IMR-90 (cell line): ENCODE results near the gene PI16.
A peak's percentile ranks its signal among the peaks of the same experiment; 100 is the strongest.

Experiments used
- BHLHE40 ChIP-seq: fragments of 150-350 bp; IDR thresholded peaks from 2 replicates; pipeline ENCODE4 v1.6.1; 2016; ENCODE audit warnings: mild to moderate bottlenecking, low read depth, low read length
- CEBPB ChIP-seq: IDR thresholded peaks from 2 replicates; pipeline ENCODE4 v1.6.1; 2012; ENCODE audit warnings: low read depth, low read length, improper control_type of control experiment
- FOS ChIP-seq: fragments of 150-350 bp; IDR thresholded peaks from 2 replicates; pipeline ENCODE4 v1.6.1; 2016; ENCODE audit warnings: low read depth, low read length
- MAFK ChIP-seq: IDR thresholded peaks from 2 replicates; pipeline ENCODE4 v1.6.1; 2012; ENCODE audit warnings: low read depth, low read length, improper control_type of control experiment
- NFE2L2 ChIP-seq: fragments of 150-350 bp; IDR thresholded peaks from 2 replicates; pipeline ENCODE4 v1.6.1; 2016; ENCODE audit warnings: low read depth, mild to moderate bottlenecking, low read length
- POLR2A ChIP-seq: IDR thresholded peaks from 2 replicates; pipeline ENCODE4 v1.6.1; 2012; ENCODE audit warnings: mild to moderate bottlenecking, low read depth, low read length
- RAD21 ChIP-seq: IDR thresholded peaks from 2 replicates; pipeline ENCODE4 v1.6.1; 2012; ENCODE audit warnings: low read length, improper control_type of control experiment
- RCOR1 ChIP-seq: IDR thresholded peaks from 2 replicates; pipeline ENCODE4 v1.6.1; 2012; ENCODE audit warnings: mild to moderate bottlenecking, low read length, improper control_type of control experiment; ENCODE audit not compliant: insufficient replicate concordance
- RFX5 ChIP-seq: IDR thresholded peaks from 2 replicates; pipeline ENCODE4 v1.8.0; 2012; ENCODE audit warnings: low read depth, mild to moderate bottlenecking, low read length, moderate library complexity
- USF2 ChIP-seq: fragments of 150-350 bp; IDR thresholded peaks from 2 replicates; pipeline ENCODE4 v1.6.1; 2017; ENCODE audit warnings: mild to moderate bottlenecking, antibody characterized with exemption, low read length, low read depth
- TF ChIP-seq, protein P1 (sequence below): conservative IDR thresholded peaks from 2 replicates; pipeline ENCODE4 v1.5.1; 2012; ENCODE audit warnings: mild to moderate bottlenecking, low read depth, low read length, improper control_type of control experiment
- TF ChIP-seq, protein P2 (sequence below): fragments of 150-350 bp; IDR thresholded peaks from 2 replicates; pipeline ENCODE4 v1.6.1; 2016; ENCODE audit warnings: low read depth, mild to moderate bottlenecking, low read length, moderate library complexity, borderline replicate concordance

DNA sequence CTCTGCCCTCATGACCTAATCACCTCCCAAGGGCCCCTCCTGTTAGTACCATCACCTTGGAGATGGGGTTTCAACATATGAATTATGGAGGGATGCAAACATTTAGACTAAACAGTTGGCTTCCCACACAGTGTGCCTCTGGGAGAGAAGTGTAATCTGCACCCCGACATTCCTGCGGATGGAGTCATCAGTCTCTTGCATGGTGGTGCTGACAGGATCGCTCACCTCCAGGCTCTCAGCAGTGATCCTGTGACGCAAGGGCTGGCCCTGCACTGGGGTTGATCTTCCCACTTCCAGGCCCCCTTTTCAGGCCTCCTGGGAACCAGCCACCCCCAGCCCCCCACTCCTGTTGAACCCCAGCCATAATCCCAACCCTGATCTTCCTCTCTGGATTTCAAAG lies 16.0 kb upstream of the PI16 start:
- TF ChIP-seq, protein P1, sequence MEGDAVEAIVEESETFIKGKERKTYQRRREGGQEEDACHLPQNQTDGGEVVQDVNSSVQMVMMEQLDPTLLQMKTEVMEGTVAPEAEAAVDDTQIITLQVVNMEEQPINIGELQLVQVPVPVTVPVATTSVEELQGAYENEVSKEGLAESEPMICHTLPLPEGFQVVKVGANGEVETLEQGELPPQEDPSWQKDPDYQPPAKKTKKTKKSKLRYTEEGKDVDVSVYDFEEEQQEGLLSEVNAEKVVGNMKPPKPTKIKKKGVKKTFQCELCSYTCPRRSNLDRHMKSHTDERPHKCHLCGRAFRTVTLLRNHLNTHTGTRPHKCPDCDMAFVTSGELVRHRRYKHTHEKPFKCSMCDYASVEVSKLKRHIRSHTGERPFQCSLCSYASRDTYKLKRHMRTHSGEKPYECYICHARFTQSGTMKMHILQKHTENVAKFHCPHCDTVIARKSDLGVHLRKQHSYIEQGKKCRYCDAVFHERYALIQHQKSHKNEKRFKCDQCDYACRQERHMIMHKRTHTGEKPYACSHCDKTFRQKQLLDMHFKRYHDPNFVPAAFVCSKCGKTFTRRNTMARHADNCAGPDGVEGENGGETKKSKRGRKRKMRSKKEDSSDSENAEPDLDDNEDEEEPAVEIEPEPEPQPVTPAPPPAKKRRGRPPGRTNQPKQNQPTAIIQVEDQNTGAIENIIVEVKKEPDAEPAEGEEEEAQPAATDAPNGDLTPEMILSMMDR, result no peak
- TF ChIP-seq RCOR1 (no peak), RFX5 (no peak), USF2 (no peak), POLR2A (no peak), NFE2L2 (no peak), RAD21 (no peak), MAFK (no peak), CEBPB (peak; percentile 93), BHLHE40 (no peak), FOS (peak; percentile 87)
- TF ChIP-seq, protein P2, sequence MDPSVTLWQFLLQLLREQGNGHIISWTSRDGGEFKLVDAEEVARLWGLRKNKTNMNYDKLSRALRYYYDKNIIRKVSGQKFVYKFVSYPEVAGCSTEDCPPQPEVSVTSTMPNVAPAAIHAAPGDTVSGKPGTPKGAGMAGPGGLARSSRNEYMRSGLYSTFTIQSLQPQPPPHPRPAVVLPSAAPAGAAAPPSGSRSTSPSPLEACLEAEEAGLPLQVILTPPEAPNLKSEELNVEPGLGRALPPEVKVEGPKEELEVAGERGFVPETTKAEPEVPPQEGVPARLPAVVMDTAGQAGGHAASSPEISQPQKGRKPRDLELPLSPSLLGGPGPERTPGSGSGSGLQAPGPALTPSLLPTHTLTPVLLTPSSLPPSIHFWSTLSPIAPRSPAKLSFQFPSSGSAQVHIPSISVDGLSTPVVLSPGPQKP, result no peak
